Endothelial cell (in vitro differentiated cells): Measurements from ENCODE around the gene CRIP3. TPM values are rescaled to one million over a fixed set of nuclear protein-coding genes. Genes with fewer than 3 reads are reported as not detected.

ENCODE experiments used
- DNase-seq: peaks from one replicate; pipeline ENCODE4 v3.0.0; 2021; ENCODE audit warnings: low spot score
- H3K27ac Mint-ChIP-seq: one replicate; pipeline ENCODE4 v1.8.0; 2021; ENCODE audit warnings: mixed read lengths, inconsistent platforms; ENCODE audit not compliant: unreplicated experiment
- H3K27me3 Mint-ChIP-seq: one replicate; pipeline ENCODE4 v1.8.0; 2021; ENCODE audit warnings: mild to moderate bottlenecking, moderate library complexity, mixed read lengths, inconsistent platforms; ENCODE audit not compliant: unreplicated experiment
- H3K36me3 Mint-ChIP-seq: one replicate; pipeline ENCODE4 v1.8.0; 2021; ENCODE audit warnings: mild to moderate bottlenecking, low read depth, mixed read lengths, inconsistent platforms; ENCODE audit not compliant: unreplicated experiment
- H3K4me1 Mint-ChIP-seq: one replicate; pipeline ENCODE4 v1.8.0; 2021; ENCODE audit warnings: mild to moderate bottlenecking, mixed read lengths, inconsistent platforms; ENCODE audit not compliant: unreplicated experiment
- H3K4me3 Mint-ChIP-seq: one replicate; pipeline ENCODE4 v1.8.0; 2021; ENCODE audit warnings: mild to moderate bottlenecking, mixed read lengths, inconsistent platforms; ENCODE audit not compliant: unreplicated experiment
- H3K9me3 Mint-ChIP-seq: one replicate; pipeline ENCODE4 v1.8.0; 2021; ENCODE audit warnings: mixed read lengths, inconsistent platforms; ENCODE audit not compliant: unreplicated experiment
- total RNA-seq: library from RNA; stranded (reverse); fragmentation: NEBNext Ultra II Directional; extraction: Animal tissue kit (Norgen Biotek cat#: 25700); gene quantifications from one replicate; pipeline ENCODE4 v1.2.1, GENCODE V29; 2021; ENCODE audit not compliant: unreplicated experiment
- TF ChIP-seq, protein P1 (sequence below): fragments of 200-600 bp; sonication (generic); IDR thresholded peaks from one replicate; pipeline ENCODE4 v1.5.0; 2021; ENCODE audit warnings: antibody characterized with exemption; ENCODE audit not compliant: unreplicated experiment

Gene CRIP3
- total RNA-seq, 1 donor from 2014 or later: 1.1 TPM

DNA sequence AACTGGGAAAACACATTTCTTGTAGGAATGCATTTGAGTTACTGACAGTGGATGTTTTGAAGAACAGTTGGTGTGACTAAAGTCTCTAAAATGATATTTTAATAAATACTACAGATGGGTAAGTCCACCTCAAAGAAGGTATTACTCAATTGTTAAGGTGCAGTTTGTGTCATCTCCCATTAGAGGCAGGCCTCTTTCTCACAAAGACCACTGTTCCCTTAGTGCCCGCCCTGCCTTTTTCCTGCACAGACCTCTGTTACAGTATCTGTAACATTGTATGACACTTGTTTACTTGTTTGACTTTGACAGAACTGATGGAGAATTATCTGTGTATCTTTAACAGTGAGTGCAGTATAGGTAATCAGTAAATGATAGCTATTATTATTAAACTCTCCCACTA, 5.2 kb upstream of the CRIP3 start:
- H3K9me3 Mint-ChIP-seq: no peaks in the 10 kb centered on the region
- no peaks in the 10 kb centered on the region for H3K36me3 Mint-ChIP-seq
- no peak for DNase-seq
- TF ChIP-seq, protein P1, sequence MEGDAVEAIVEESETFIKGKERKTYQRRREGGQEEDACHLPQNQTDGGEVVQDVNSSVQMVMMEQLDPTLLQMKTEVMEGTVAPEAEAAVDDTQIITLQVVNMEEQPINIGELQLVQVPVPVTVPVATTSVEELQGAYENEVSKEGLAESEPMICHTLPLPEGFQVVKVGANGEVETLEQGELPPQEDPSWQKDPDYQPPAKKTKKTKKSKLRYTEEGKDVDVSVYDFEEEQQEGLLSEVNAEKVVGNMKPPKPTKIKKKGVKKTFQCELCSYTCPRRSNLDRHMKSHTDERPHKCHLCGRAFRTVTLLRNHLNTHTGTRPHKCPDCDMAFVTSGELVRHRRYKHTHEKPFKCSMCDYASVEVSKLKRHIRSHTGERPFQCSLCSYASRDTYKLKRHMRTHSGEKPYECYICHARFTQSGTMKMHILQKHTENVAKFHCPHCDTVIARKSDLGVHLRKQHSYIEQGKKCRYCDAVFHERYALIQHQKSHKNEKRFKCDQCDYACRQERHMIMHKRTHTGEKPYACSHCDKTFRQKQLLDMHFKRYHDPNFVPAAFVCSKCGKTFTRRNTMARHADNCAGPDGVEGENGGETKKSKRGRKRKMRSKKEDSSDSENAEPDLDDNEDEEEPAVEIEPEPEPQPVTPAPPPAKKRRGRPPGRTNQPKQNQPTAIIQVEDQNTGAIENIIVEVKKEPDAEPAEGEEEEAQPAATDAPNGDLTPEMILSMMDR: no peak
- H3K4me1 Mint-ChIP-seq: peaks cover 6% of the 10 kb centered on the region
- H3K4me3 Mint-ChIP-seq: no peak overlapping the region
- H3K27ac Mint-ChIP-seq: no peak overlapping the region
- H3K27me3 Mint-ChIP-seq: no peaks in the 10 kb centered on the region

DNA sequence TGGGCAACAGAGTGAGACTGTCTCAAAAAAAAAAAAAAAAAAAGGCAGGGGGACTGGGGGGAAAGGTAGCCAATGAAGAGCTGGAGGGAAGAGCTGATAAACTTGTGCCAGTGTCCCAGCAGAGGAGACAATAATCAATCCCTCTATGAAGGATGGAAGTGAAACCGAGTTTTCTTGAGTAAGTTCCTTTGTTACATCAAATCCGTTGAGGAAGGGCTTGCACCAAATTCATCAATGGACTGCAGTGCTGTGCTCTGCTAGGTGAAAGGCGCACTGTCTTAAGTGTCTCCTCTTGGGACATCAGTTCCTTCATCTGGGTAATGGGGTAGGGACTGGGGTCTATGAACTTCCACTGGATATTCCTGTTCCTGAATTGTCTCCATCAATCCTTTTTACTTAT, 3.0 kb upstream of the CRIP3 start:
- Mint-ChIP-seq H3K27me3 (no peaks in the 10 kb centered on the region), H3K4me1 (peaks cover 6% of the 10 kb centered on the region), H3K27ac (no peak overlapping the region), H3K4me3 (no peak overlapping the region), H3K9me3 (no peaks in the 10 kb centered on the region), H3K36me3 (no peaks in the 10 kb centered on the region)
- DNase-seq: no peak
- TF ChIP-seq, protein P1: no peak

DNA sequence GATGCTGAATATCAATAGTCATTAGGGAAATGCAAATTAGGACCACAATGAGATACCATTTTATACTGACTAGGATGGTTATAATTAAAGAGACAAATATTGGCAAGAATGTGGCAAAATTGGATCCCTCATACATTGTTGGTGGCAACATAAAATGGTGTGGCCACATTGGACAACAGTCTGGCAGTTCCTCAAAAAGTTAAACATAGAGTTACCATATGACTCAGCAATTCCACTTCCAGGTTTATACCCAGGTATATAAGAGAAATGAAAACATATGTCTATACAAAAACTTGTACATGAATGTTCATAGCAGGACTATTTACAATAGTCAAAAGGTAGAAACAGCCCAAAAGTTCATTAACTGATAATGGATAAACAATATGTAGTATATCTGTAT, 2.0 kb upstream of the CRIP3 start:
- no peaks in the 10 kb centered on the region for H3K27me3 Mint-ChIP-seq
- H3K9me3 Mint-ChIP-seq: no peaks in the 10 kb centered on the region
- H3K36me3 Mint-ChIP-seq: no peaks in the 10 kb centered on the region
- no peak for DNase-seq
- no peak overlapping the region for H3K27ac Mint-ChIP-seq
- TF ChIP-seq, protein P1: no peak
- H3K4me3 Mint-ChIP-seq: no peak overlapping the region
- no peaks in the 10 kb centered on the region for H3K4me1 Mint-ChIP-seq

DNA sequence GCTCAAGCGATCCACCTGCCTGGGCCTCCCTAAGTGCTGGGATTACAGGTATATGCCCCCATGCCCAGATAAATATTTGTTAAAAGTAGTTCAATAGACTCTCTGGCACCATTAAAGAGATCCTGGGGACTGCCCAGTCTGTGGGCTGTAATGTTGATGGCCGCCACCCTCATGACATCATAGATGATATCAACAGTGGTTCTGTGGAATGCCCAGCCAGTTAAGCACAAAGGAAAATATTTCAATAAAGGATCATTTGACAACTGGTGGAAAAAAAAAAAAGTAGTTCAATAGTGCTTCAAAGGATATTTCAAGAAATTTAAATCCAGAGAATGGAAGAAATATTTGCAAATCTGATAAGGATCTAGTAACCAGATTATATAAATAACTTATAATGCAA, 1.5 kb upstream of the CRIP3 start:
- no peak overlapping the region for H3K27ac Mint-ChIP-seq
- H3K36me3 Mint-ChIP-seq: no peaks in the 10 kb centered on the region
- peak overlapping the region; percentile 62 for H3K4me3 Mint-ChIP-seq
- H3K4me1 Mint-ChIP-seq: no peaks in the 10 kb centered on the region
- DNase-seq: no peak
- no peaks in the 10 kb centered on the region for H3K9me3 Mint-ChIP-seq
- TF ChIP-seq, protein P1: no peak
- no peaks in the 10 kb centered on the region for H3K27me3 Mint-ChIP-seq

DNA sequence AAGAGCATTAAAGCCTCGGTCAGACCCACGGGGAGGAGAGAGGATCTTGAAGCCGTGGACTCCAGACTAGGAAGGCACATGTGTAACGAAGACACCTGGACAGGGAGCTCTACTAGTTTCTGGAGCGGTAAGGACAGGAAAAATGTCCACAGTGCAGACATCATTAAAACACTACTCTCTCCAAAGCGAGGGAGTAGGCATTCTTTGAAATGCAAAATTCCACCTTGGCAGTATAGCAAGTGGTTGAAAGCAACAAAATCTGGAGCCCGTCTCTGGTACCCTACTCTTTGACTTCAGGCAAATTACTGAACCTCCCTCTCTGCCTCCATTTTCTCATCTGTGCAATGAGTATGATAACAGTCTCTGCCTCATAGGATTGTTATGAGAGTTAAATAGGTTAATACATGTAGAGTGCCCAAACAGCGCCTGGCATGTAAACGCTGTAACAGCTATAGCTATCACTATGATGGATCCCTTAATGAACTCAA, 408 bp upstream of the CRIP3 start:
- no peak for DNase-seq
- Mint-ChIP-seq H3K4me1 (no peaks in the 10 kb centered on the region), H3K27me3 (no peaks in the 10 kb centered on the region), H3K27ac (no peak overlapping the region), H3K4me3 (peak overlapping the region; percentile 85), H3K9me3 (no peaks in the 10 kb centered on the region), H3K36me3 (no peaks in the 10 kb centered on the region)
- TF ChIP-seq, protein P1: no peak
